Activated CD4-positive, alpha-beta T cell treated with anti-CD3 and anti-CD28 coated beads, Interleukin-2, amount 50 U/mL, for 24 hours (primary cell): ENCODE results near the gene ZFYVE28.

Experiments
- DNase-seq, 2 donors: peaks; one replicate each; pipeline ENCODE4 v3.0.0-alpha.2; 2020; ENCODE audit warnings: low read depth in 1 of 2, low spot score in 1 of 2

Gene ZFYVE28

DNA sequence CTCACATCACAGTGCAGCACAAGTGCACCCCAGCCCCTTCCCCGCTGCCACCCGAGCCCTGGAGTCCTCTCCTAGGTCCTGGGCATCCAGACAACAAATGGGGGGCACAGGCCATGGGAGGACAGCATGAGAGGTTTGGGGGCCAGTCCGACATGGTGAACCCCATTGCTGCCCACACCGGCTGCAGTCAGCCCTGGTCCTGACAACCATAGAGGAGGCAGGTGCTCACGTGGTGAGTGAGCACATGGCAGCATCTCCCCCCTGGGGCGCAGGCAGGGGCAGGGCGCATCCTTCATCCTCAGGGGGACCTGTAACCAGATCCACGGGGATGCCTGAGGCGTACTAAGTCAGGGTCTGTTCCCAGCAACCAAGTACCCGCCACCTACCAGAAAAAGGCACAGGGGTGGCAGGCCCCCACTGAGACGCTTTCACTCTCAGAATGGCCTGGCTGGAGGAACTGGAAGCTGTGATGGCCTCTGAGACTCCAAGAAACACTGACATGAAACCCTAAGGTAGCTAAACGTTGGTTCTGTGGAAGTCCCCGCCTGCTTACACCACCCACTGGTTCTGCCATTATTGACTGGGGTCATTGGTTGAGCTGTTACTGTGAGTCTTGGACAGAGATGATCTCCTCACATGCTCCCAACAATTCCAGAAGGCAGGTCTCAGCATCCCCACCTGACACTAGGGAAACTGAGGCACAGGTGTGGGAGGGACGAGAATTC, 6.5 kb downstream of the ZFYVE28 start:
- DNase-seq = no peak

DNA sequence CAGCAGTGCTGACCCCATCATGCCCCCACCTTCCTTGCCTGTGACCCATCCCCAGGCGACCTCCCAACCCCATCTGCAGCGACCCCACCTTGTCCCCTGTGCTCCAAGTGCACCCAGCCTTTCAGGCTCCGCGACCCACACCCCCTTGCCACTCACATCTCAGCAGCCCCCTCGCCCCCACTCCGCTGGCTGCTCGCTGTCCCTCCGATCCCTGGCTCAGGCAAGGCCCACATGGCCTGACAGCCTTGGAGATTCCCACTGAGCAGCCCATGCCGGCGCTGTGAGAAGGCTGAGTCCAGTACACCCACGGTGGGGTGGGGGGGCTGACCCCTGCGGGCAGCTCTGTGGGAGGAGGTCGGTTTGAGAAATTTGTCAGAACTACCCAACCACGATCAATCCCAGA, 9.1 kb downstream of the ZFYVE28 start:
- no peak for DNase-seq

DNA sequence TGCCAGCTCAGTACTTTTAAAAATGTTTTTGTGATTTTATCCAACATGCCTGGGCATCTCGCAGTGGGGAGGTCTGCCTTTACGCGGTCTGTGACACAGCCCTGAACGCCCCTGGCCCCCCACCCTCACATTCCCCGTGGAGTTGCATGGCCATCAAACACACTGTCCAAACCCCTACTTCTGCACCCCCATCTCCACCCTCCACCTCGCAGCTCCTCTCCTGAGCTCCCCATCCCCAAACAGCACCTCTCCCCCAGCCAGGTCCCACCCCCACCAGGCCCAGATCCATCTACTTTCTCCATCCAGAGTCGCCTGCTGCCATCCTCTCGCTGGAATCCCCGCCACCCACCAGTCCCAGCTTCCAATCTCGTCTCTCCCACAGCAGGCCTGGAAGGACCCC, 9.5 kb downstream of the ZFYVE28 start:
- no peak for DNase-seq

DNA sequence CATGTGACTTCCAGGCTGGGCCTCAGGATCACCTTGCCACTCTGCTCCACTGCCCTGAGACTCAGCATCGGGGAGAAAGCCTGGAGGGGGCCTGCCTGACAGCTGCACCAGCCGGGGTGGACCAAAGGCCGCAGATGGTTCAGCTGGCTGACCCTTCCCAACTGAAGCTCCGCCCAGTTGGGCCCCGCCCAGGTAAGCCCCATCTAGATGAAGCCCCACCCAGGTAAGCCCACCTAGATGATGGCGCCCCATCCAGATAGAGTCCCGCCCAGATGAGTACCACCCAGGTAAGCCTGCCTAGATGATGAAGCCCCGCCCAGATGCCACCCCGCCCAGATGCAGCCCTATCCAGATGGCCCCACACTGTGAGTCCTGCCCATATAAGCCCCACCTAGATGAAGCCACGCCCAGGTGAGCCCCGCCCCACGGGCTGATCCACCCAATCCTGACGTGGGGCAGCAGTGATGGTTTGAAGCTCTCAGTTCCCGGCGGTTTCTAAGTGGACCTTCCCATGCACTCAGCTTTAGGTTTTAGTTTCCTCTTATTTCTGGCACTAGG, 10.0 kb downstream of the ZFYVE28 start:
- no peak for DNase-seq

DNA sequence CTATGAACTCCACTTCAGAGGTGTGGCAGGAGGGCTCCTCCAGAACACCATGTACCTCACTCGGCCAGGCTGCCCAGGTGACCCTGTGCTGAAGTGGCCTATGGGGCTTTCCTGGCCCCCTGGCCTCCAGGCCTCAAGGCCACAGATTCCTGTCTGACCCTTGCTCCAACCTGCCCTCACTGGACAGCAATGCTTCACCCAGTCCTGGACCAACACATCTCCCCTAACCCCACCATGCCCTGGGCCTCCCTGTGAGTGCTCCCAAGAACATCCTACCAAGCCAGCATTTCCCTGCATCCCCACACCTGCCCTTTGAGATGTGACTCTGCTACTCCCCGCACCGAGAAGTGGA, 10.5 kb downstream of the ZFYVE28 start:
- no peak for DNase-seq

DNA sequence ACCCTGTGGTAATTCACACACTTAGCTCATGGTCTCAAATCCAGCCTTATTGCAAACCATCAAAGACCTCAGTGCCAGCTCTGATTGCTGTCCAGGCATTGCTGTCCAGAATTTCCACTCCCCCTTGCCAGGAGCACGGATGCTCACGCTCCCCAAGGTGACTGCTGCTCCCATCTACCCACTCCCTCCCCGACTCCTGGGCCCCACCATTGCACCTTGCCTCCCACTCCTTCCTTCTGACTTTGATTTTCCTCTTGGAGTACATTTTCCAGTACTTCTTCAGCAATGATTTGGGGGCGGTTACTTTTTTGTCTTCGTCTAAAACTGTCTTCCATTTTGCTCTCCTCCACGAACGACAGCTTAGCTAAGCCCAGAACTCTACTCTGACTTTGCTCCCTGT, 11.5 kb downstream of the ZFYVE28 start:
- DNase-seq = no peak

DNA sequence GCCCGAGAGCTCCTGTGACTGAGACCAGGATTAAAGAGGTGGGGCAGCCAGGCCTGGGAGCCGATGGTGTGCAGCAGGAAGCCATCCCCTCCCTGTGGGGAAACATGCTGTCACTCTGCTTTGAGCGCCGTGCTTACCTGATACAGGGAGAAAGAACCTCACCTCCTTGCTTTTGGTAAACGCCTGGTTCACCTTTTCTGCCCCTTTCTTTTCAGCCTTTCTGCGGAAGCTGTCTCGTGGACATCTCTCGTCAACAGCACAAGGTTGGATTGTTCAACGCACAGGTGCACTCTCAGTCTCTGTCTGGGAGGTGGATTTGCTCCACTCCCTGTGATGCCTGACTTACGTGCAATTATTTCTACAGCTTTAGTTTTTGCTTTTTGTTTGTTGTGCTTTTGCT, 12.0 kb downstream of the ZFYVE28 start:
- no peak for DNase-seq

DNA sequence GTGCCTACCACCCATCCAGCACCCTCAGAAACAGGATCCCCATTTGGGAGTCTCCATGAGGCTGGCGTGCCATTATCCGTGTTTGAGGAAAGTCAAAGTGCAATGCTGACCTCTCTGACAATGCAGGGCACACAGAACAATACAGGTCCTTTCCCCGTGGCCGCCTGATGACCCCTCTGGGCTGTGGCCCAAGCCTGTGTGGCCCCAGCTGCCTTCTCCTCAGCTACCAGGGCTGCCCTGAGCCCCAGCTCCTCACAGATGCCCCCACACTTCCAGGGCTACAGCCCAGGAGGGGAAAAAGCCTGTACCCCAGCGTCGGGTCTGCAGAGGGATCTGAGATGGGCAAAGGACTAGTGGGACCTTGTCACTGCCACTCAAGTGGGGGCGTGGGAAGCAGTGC, 15.5 kb downstream of the ZFYVE28 start:
- DNase-seq = no peak

DNA sequence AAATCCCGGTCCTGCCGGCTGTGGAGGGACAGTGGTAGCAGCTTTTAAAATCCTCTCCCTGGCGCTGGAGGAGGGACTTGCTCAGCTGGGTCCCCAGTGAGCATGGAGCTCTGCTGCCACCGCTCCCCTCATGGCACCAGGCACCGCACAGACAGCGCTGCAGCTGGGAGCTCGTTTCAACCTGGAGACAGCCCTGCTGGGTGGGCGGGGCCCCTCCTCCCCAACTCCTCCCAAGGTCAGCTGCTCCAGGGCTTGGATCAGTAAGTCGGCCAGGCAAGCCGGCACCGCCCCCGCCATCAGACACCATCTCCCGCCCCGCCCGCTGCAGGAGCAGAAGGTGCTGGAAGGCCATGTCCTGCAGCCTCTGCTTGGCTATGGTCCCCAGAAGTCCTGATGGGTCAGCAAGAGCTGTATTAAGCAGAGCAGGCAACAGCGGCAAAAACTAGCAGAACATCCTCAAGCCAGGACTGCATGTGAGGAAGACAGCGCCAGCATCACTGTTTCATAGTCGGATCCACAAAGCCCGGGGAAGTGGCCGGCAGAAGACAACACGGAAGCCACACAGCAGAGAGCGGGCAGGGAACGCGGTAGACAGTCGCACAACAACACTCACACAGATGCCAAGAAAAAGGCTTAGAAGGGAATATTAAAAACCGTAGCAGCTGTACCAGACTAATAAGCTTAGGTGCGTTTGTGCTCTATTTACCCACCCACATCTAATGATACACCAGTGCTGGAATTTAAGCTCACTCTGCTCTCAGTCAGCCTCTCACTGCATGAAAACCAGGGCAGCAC, 16.2 kb downstream of the ZFYVE28 start:
- DNase-seq = no peak

DNA sequence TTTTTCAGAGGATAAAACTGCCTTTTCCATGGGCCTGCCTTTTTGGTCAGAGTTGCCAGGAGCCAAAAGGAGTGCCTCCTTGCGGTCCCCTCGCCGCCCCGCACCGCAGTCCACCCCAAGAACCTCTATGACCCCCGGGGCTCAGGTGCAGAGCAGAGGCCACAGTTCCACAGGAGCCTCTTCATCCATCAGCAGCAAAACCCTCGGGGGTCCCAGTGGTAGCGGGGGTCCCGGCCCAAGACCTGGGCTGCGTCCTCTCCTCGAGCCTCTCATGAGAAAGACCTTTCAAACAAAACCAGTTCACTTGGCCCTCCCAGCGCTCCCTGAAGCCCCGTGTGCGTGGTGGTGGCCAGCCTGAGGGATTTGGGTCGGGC, 16.8 kb downstream of the ZFYVE28 start:
- no peak for DNase-seq

DNA sequence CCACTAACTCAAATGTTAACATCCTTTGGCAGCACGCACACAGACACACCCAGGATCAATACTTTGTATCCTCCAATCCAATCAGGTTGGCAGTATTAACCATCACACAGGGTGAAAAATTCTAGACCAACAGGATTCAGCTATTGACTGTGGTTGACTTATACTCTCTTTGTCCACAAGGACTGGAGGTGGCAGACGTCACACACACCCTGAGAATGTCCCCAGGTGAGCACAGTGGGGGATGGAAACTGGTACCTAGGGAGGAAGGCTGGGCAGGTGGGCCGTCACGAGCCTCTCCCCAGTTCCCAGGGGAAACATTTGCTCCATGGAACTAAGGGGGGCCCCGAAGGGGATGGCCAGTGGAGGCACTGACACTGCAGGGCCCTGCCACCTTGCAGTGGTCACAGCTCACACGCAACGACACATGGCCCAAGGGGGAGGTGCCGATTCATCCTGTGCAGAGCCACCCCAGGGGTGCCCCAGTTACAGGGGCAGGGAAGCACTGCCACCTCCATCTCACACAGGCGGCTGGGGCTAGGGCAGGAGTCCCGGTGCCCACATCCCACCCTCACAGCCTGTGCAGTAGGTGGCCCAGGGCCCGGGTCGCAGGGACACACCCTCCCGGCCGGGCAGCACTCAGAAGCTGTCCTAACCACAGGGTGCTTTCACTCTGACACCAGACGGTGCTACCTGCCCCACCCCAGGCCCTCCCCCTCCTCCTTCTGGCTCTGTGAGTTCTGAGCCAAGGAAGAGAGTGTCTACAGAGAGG, 17.4 kb downstream of the ZFYVE28 start:
- no peak for DNase-seq

DNA sequence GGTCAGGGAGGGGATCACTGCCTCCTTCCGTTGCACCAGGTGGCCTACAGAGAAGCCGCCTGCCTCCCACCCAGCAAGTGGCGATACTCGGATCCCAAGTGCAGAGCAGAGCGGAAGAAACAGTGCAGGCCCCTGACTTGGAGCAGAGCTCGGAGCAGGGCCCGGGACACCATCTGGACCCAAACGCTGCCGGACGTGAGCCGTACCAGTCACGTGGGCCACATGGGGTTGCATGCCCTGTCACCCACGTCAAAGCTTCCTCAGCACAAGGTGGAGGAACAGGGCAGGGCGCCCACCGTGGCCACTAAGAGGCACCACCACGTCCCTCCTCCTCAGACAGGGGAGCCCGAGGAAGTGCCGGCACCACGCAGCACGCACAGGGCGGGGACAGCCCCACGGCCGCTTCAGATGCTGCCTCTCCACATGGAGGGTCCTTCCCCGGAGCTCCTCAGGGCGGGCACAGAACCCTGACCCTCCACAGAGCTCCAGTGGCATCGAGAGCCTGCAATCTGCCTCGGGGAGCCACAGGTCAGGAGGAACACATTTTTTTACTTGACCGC, 18.7 kb downstream of the ZFYVE28 start:
- no peak for DNase-seq

DNA sequence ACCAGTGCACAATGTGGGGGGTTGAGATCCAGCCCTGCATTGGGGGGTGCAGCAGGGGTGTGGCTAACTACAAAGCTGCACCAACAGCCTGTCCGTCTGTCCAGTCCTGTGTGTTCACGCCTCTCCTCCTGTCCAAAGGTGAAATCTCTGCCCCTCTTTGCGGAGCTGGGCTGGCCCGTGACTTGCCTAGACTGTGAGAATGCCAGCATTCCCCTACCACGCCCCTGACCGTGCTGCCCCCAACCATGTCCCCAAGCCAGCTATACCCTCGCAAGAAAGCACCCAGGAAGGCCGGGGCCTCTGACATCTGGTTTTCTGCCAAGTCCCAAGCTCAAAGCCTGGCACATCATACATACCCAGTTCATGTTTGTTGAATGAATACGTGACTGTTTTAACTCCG, 19.2 kb downstream of the ZFYVE28 start:
- no peak for DNase-seq

DNA sequence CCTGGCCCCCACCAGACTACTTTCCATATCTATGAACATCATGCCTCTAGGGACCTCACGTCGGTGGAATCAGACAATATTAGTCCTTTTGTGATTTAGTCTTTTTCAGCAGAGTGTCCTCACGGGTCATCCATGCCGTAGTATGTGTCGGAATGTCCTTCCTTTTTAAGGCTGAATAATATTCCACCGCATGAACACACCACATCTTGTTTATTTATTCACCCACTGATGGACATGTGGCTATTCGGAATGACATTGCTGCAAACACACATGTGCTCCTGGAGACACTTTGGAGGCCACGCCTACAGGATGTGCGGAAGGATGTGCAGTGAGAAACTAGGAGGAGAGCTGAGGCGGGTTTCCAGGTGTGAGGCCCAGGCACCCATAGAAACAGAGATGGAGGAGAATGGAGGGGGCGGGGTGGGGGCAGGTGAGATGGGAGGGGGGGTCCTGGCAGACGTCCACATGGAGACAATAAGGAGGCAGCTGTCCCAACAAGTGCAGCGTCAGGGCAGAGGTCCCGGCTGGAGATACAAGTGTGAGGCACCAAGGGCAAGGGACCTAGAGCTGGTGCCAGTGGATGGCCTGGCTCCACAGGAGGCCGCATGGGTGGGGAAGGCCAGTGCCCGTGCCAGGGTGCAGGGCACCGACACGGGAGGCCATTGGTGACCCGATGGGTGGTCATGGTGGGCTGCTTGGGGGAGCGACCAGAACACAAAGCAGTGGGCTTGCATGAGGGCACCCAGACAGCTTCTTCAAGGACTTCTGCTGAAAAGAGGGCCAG, 20.7 kb downstream of the ZFYVE28 start:
- no peak for DNase-seq

DNA sequence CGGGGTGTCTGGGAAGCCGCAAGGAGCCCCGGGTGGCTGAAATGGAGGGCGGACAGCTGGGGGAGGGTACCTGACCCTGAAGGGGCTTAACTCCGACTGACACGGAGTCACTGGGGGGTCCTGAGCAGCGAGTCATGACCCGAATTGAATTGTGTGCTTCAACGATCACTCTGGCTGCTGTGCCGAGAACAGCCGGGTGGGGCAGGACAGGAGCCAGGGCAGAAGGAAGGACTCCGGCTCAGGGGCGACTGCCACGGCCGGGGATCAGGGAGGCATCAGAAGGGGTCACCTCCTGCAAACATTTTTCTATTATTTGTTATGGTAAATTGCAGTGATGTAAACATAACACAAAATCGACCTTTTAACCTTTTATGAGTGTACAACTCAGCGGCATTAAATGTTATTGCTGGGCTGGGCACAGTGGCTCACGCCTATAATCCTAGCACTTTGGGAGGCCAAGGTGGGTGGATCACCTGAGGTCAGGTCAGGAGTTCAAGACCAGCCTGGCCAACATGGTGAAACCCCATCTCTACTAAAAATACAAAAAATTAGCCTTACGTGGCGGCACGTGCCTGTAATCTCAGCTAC, 21.6 kb downstream of the ZFYVE28 start:
- no peak for DNase-seq

DNA sequence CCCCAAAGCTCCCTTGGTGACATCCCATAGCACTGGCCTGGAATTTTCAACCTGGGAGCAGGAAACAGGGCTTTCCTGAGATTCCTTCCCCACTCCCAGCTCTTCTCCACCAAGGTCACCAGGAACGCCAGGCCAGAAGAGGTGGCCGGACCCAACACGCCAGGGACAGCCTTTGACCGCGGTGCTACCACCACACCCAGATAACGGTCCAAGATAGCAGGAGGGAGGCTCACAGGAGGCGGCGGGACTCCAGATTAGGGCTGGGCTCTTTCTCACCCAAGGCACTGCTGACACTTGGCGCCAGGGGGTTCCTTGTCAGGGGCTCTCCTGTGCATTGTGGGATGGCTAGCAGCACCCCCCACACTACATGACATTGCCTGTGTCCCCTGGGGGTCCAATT, 22.9 kb downstream of the ZFYVE28 start:
- DNase-seq = no peak

DNA sequence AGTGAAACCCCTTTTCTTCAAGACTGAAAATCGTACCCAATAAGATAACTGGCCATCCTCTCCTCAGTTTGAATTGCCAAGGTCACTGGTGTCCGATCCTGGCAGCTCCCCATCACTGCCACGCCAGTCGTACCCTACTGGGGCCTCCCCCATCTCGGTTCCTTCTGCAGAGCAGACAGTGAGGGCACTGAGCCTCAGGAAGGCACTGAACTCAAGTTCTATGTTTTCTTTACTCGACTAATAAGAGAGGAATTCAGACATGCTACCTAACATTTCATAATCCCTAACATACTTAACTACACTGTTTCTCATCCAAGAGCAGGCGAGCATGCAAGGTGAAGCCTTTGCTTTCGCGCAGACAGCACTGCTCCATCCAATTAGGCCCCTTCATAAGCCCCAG, 23.4 kb downstream of the ZFYVE28 start:
- DNase-seq = no peak

DNA sequence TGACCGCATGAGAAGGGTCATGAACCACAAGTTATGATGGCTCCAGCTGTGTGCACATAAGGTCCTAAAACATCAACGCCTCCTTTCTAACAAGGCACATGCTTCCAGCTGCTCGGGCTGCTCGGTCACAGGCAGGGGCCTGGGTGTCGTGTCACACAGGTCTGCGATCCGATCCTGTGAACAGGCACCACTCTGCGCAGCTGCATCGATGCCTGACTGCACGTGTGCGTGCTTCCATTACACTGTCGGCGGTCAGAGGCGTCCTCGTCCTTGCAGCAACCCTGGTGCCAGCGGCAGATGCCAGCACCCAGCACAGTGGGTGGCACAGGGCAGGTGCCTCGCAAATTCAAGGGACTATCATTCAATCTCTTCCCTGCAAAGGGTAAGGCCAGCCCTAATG, 23.9 kb downstream of the ZFYVE28 start:
- no peak for DNase-seq

DNA sequence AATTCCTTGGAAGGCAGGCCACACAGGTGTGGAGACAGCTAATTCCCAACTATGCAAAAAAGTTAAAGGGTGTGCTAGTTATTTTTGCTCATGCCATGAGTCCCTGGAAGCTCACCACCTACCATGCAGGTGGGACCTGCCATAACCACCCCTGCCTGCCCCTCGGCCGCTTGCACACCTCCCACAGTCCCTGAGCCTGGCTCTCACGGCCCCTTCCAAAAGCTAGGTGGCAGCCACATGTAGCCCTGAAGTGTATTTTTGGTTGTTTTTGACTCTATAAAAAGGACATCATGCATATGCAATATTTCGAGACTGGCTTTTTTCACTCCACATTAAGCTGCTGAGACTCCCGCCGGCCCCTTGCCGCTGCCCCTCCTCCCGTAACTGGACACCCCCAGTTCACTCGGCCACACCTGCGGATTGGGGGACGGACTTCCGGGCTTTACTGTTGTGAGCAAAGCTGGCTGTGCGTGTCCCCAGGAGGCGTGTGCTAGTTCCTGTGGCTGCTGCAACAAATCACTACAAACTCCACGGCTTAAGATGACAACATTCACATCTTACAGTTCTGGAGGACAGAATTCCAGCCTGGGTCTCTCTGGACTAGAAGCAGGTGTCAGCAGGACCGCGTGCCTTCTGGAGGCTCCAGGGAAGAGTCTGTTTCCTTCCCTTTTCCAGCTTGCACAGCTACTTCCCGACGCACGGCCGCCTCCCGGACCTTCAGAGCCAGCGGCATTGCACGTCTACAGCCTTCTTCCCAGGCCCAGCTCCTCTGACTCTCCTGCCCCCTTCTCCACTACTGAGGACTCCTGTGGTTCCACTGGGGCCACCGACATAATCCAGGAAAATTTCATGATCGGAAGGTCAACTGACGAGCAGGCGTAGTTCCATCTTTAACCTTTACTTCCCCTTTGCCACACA, 24.8 kb downstream of the ZFYVE28 start:
- DNase-seq = no peak
